Cardiac fibroblast (primary cell): Measurements from ENCODE around the gene ZNF37A.

Experiments
- DNase-seq, 2 donors: peaks; one replicate each; pipeline versions ENCODE4 v3.0.0 to v3.0.0-alpha.2; 2010; ENCODE audit warnings: low read depth in 2 of 2
- H3K4me3 ChIP-seq, 2 donors: replicated peaks in 1 of 2; 1 replicate in 1 of 2; 2 replicates in 1 of 2; pipeline ENCODE4 v1.5.1; 2011; ENCODE audit warnings: low read depth in 2 of 2, low read length in 2 of 2, mild to moderate bottlenecking in 2 of 2, moderate library complexity in 1 of 2
- CTCF ChIP-seq: IDR thresholded peaks from one replicate; pipeline ENCODE4 v1.5.1; 2011; ENCODE audit warnings: low read depth, mild to moderate bottlenecking, low read length, inconsistent platforms

ZNF37A gene

GRCh38 chr10:38174336-38174735 is 80.2 kb downstream of the ZNF37A start:
- no peak for DNase-seq
- no peak overlapping the region for H3K4me3 ChIP-seq

GRCh38 chr10:38184477-38184876 is 90.3 kb downstream of the ZNF37A start:
- H3K4me3 ChIP-seq = no peak overlapping the region

More at GRCh38 chr10:38174336-38174735, 80.2 kb downstream of the ZNF37A start:
- TF ChIP-seq CTCF = no peak

More at GRCh38 chr10:38184477-38184876, 90.3 kb downstream of the ZNF37A start:
- TF ChIP-seq CTCF = no peak
- no peak for DNase-seq
